GM10248 (cell line): ENCODE data around the gene RASGRP1.

Experiments
- CTCF ChIA-PET: fragments of 300-600 bp; sonication (Branson Sonifier 250); formaldehyde crosslinking; extraction: SDS; loops from one replicate; lab custom pipeline; 2021; ENCODE audit warnings: antibody characterized with exemption; lab: Yijun Ruan, JAX
- POLR2A ChIA-PET: fragments of 350-650 bp; sonication (Branson Sonifier 250); formaldehyde crosslinking; extraction: SDS; loops from one replicate; lab custom pipeline; 2020; ENCODE audit warnings: antibody characterized with exemption; lab: Yijun Ruan, JAX
- DNase-seq: peaks from one replicate; pipeline ENCODE4 v3.0.0; 2012; ENCODE audit errors: extremely low spot score
- TF ChIP-seq, protein P1 (sequence below): IDR thresholded peaks from 2 replicates; pipeline ENCODE4 v1.5.1; 2012; ENCODE audit warnings: mild to moderate bottlenecking, low read depth; ENCODE audit errors: extremely low read depth, missing control alignments, control extremely low read depth

RASGRP1 gene

DNA sequence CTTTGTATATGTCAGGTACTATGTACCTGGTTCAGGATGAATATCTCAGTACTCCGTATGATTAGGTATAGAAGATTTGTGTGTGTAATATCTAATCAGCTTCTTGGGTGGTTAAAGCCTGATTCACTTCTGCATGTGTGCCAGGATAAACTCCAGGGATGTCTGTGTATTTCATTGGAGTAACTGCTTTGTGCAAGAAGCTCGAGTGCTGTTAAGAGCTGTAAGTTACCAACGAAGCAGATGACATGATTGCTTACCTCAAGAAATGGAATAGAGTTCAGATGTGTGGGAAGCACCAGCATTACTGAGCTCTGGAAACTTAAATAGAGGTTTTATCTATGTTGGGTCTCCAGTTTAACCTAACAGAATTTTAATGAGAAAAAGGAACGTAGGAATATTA, 87.0 kb downstream of the RASGRP1 start:
- TF ChIP-seq, protein P1, sequence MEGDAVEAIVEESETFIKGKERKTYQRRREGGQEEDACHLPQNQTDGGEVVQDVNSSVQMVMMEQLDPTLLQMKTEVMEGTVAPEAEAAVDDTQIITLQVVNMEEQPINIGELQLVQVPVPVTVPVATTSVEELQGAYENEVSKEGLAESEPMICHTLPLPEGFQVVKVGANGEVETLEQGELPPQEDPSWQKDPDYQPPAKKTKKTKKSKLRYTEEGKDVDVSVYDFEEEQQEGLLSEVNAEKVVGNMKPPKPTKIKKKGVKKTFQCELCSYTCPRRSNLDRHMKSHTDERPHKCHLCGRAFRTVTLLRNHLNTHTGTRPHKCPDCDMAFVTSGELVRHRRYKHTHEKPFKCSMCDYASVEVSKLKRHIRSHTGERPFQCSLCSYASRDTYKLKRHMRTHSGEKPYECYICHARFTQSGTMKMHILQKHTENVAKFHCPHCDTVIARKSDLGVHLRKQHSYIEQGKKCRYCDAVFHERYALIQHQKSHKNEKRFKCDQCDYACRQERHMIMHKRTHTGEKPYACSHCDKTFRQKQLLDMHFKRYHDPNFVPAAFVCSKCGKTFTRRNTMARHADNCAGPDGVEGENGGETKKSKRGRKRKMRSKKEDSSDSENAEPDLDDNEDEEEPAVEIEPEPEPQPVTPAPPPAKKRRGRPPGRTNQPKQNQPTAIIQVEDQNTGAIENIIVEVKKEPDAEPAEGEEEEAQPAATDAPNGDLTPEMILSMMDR = no peak
- CTCF ChIA-PET = interaction anchor here (1.3 to 6.7 kb wide), 6 partner anchors 12 to 210 kb away, joined by 3 to 129 read pairs (median 6); partner anchors contain the start of gene RASGRP1
- no peak for DNase-seq
- POLR2A ChIA-PET = no interaction called here

DNA sequence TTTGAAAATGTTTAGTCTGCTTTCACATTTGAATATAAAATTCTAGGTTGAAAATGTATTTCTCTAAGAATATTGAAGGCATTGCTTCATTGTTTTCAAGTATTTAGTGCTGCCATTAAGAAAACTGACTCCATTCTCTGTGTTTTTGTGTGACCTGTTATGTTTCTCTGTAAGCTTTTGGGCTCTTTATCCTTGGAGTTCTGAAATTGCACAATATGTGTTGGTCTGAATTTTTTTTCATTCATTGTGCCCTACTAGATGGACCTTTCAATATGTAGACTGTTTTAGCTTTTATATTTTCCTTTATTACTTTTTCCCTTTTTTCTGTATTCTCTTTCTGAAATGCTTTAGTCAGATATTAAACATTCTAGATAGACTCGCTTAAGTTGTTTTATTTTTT, 88.5 kb downstream of the RASGRP1 start:
- no peak for DNase-seq
- CTCF ChIA-PET = interaction anchor here (1.3 to 6.7 kb wide), 6 partner anchors 17 to 223 kb away, joined by 3 to 129 read pairs (median 10); partner anchors contain the start of gene FAM98B
- TF ChIP-seq, protein P1 = no peak
- POLR2A ChIA-PET = no interaction called here

DNA sequence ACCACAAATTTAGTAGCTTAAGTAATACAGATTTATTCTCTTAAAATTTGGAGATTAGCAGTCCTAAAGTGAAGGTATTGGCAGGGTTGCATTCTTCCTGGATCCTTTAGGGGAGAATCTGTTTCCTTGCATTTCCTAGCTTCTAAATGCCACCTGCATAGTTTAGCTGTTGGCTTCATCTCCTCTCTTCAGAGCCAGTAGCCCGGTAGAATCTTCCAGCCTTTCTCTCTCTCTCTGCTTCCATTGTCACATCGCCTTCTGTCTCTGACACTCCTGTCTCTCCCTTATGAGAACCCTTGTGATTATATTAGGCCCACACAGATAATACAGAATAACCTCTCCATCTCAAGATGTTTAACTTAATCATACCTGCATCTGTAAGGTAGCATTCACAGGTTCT, 89.3 kb downstream of the RASGRP1 start:
- CTCF ChIA-PET = interaction anchor here (0.7 to 6.7 kb wide), 13 partner anchors 10 to 229 kb away, joined by 3 to 129 read pairs (median 7); partner anchors contain the start of gene FAM98B
- TF ChIP-seq, protein P1 = no peak
- POLR2A ChIA-PET = no interaction called here
- no peak for DNase-seq

DNA sequence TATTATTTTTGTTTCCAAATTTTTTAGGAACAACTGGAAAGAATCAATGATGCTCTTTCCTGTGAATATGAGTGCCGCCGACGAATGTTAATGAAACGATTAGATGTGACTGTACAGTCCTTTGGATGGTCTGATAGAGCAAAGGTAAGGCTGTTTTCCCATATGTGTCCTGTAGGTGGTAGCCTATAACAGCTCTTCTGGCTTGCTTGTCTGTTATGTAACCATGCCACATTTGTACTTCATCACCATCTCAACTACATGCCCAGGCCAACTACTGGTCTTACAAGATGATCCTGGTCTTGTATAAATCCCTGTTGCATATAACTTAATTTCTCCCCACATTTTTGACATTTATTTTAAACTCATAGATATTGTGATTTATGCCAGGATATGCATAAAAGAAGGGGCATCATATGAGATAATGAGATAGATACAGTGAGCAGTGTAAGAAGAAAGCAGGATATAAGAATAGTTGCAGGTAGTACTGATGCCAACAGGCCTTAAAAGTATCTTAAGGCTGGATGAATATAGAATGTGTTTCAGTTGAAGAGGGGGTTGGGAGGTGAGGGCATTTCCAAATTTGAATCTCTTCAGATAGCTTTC, 90.4 kb downstream of the RASGRP1 start:
- POLR2A ChIA-PET = no interaction called here
- CTCF ChIA-PET = interaction anchor here (0.7 to 6.7 kb wide), 20 partner anchors 10 to 238 kb away, joined by 3 to 129 read pairs (median 3); partner anchors contain the start of gene FAM98B
- DNase-seq = peak; percentile 49
- TF ChIP-seq, protein P1 = peak; percentile 54

DNA sequence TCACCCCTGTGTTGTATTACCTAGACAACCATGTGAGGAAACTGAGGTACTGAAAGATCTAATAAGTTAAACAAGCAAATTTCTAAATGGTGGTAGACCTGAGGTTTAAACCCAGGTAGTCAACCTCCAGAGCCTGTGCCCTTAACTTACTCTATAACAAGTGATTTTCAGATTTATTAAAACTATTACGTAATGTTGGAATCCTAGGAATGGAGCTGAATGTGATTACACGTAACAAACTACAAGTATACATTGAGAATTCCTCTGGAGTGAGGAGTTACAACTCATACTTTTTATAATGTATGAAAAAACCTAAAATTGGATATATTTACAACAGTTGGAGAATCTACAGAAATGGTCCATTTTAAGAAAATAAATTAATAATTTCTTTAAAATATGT, 92.6 kb downstream of the RASGRP1 start:
- no peak for DNase-seq

DNA sequence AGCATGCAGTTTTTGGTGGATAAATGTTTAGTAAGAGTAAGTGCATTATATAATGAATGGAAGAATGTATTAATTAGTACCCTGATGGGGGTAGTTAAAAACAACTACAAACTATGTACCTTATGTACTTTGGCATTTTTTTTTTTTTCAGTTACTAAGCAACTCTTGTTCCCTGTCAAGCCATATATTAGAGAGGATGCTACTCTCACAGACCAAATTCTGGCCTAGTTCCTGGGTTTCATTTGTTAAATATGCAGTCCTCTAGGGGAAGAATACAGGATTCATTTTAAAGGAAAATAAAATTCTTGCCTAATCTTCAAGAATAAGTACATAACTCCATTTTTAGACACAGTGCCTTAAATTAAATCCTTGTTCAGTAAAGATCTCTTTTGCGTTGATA, 93.8 kb downstream of the RASGRP1 start:
- no peak for DNase-seq
- ChIA-PET POLR2A (no interaction called here), CTCF (interaction anchor here (1.0 to 4.9 kb wide), 5 partner anchors 30 to 228 kb away, joined by 3 to 37 read pairs (median 27); no protein-coding TSS in a partner anchor)
- TF ChIP-seq, protein P1 = no peak

More for the DNA sequence above, 92.6 kb downstream of the RASGRP1 start:
- ChIA-PET CTCF (interaction anchor here (0.9 to 4.9 kb wide), 17 partner anchors 8 to 235 kb away, joined by 3 to 37 read pairs (median 5); partner anchors contain the start of gene RASGRP1), POLR2A (no interaction called here)
- TF ChIP-seq, protein P1 = no peak
